Choroid plexus epithelial cell (primary cell): ENCODE data around the gene HSPA4L.

ENCODE experiments used
- DNase-seq: peaks from one replicate; pipeline ENCODE4 v3.0.0-alpha.2; 2010; ENCODE audit warnings: low read depth
- H3K4me3 ChIP-seq: 2 replicates; pipeline ENCODE4 v1.5.1; 2011; ENCODE audit warnings: low read depth, mild to moderate bottlenecking, control low read depth, low read length, moderate library complexity
- TF ChIP-seq, protein P1 (sequence below): conservative IDR thresholded peaks from 2 replicates; pipeline ENCODE4 v1.5.1; 2011; ENCODE audit warnings: low read depth, mild to moderate bottlenecking, control low read depth, inconsistent platforms, low read length, moderate library complexity

Gene HSPA4L

DNA sequence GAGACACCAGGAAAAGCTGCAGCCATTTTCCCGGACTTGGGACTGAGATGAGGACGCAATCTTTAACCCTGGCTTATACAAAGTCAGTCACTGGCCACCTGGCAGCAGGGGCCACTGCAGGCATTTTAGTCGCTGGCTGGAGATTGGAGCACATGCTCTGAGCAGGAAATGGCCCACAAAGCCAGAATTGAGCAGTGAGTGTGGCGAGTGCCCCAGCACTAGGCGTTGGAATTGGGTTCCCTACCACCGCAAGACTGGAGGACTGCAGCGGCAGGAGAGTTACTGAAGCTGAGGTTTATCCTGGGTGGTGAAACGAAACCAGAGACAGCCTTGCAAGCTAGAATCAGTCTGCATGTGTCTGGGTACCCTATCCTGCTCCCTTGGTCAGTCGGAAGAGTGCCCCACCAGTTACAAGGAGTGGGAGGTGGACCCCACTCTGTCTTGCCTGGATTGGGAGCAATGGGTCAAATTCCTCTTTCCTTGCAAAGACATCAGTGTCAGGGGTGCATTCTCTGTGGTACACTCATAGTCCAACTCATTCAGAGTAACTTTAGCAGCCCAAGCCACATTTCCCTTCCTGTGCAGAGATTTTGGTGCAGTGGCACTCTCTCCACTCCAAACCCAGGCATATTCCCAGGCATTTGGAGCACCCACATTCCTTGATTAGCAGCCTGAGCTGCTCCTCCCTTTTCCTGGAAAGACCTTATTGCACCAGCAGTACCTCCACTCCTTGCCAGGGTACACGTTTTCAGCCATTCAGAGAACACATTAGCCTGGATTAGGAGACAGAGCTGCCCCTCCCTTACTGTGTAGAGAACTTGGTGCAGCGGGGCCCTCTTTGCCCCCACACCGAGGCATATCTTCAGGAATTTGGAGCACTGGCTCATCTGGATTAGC lies 61.8 kb downstream of the HSPA4L start:
- TF ChIP-seq, protein P1, sequence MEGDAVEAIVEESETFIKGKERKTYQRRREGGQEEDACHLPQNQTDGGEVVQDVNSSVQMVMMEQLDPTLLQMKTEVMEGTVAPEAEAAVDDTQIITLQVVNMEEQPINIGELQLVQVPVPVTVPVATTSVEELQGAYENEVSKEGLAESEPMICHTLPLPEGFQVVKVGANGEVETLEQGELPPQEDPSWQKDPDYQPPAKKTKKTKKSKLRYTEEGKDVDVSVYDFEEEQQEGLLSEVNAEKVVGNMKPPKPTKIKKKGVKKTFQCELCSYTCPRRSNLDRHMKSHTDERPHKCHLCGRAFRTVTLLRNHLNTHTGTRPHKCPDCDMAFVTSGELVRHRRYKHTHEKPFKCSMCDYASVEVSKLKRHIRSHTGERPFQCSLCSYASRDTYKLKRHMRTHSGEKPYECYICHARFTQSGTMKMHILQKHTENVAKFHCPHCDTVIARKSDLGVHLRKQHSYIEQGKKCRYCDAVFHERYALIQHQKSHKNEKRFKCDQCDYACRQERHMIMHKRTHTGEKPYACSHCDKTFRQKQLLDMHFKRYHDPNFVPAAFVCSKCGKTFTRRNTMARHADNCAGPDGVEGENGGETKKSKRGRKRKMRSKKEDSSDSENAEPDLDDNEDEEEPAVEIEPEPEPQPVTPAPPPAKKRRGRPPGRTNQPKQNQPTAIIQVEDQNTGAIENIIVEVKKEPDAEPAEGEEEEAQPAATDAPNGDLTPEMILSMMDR: no peak
- H3K4me3 ChIP-seq: no peak overlapping the region
- no peak for DNase-seq

DNA sequence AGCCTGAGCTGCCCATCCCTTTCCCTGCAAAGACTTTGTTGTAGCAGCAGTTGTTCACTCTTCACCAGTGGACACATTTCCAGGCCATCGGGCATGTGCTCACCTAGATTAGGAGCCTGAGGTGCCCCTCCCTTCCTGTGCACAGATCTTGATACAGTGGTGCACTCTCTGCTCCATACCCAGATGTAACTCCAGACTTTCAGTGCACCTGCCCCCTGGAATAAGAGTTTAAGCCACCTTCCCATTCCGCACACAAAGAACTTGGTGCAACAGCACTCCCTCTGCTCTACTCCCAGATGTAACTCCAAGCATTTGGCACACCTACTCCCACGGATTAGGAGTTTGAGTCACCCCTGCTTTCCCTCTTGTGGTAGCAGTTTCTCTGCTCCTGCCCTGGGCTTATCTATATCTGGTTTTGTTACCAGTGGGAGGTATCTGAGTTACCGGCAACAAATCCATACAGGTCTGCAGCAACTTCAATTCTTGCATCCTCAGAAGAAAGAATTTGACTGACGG lies 62.5 kb downstream of the HSPA4L start:
- TF ChIP-seq, protein P1: no peak
- no peak overlapping the region for H3K4me3 ChIP-seq
- DNase-seq: no peak

DNA sequence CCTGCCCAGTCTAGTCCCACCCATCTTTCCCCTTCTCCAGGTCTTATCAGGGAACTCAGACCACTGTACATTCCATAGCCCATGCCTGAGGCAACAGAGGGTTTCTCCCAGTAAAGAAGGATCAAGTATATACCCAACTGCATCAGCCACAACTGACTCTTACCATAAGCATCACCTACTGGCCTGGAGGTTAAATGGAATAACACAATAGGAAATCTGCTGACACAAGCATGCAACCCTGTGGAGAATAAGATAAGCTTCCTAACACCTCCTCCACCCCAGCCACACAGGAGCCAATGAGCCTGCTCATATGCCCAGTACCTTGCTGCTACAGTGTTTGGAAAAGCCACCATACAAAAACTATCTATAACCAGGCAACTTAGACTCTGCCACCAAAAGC lies 63.9 kb downstream of the HSPA4L start:
- DNase-seq: no peak
- TF ChIP-seq, protein P1: no peak

DNA sequence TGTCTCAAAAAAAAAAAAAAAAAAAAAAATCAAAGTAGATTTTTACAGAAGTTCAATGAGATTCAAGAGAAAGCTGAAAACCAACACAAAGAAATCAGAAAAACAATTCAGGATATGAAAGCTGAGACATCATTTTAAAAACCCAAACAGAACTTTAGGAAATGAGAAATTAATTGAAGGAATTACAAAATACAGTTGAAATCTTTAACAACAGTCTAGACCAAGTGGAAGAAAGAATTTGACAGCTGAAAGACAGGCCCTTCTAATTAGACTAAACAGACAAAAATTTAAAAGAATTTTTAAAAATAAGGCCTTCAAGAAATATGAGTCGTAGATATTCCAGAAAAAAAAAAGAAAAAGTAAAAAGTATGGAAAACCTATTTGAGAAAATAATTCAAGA lies 64.6 kb downstream of the HSPA4L start:
- no peak for DNase-seq
- TF ChIP-seq, protein P1: no peak
- H3K4me3 ChIP-seq: no peak overlapping the region

More for the DNA sequence above, 63.9 kb downstream of the HSPA4L start:
- H3K4me3 ChIP-seq: no peak overlapping the region

DNA sequence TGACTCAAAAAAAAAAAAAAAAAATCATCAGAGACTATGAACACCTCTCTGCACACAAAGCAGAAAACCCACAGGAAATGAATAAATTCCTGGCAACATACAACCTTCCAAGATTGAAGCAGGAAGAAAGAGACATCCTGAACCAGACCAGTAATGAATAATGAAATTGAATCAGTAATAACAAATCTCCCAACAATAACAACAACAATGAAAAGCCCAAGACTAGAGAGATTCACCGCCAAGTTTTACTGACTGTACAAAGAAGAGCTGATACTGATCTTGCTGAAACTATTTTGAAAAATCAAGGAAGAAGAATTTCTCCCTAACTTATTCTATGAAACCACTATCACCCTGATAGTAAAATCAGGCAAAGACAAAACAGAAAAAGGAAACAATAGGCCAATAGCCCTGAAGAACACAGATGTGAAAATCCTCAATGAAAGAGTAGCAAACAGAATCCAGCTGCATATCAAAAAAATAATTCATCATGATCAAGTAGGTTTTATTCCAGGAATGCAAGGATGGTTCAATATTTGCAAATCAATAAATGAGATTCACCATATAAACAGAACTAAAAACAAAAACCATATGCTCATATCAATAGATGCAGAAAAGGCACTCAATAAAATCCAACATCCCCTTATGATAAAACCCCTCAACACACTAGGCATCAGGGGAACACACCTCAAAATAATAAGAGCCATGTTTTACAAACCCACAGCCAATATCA lies 67.5 kb downstream of the HSPA4L start:
- peak; percentile 12 for DNase-seq
- TF ChIP-seq, protein P1: no peak
- no peak overlapping the region for H3K4me3 ChIP-seq

DNA sequence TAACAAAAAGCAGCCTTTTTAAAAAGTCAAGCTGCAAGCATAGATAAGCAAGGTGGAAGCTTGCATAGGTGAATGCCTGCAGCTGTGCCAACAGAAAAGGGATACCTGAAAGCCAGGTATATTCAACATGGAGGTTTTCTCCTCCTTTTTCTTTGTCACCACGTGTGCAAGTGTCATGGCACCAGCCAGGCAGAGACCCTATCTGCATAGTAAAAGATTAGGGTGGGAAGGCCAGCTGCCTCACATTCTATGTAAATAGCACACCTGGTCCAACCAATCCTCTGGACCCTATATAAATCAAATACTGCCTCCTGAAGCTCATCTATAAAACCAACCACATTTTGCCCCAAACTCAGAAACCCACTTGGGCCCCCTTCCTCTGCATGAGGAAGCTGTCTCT lies 70.5 kb downstream of the HSPA4L start:
- TF ChIP-seq, protein P1: no peak
- DNase-seq: no peak
- H3K4me3 ChIP-seq: no peak overlapping the region
